HG03064 (cell line): ENCODE results near the gene TRPM7.
"Not testable (repeated sequence)": the region's sequence is repeated elsewhere in the genome, so short reads cannot be mapped to it uniquely, and the experiment has no call there.

Source experiments
- ATAC-seq: cut with Tn5 transposase; IDR thresholded peaks from one replicate; pipeline ENCODE4 v1.9.1; 2021; ENCODE audit warnings: low read depth; ENCODE audit not compliant: unreplicated experiment

Gene TRPM7

GRCh38 chr15:50686469-50687301 is at the start of gene TRPM7:
Gene TRPM7, minus strand, starts transcription at chr15:50686797. Its CDS starts 264 bp downstream, at chr15:50686533.
- ATAC-seq: peak; percentile 71

GRCh38 chr15:50735156-50735555 is 48.6 kb upstream of the TRPM7 start:
- no peak for ATAC-seq

- no peak for ATAC-seq
Observed at GRCh38 chr15:50726315-50726714, 39.7 kb upstream of the TRPM7 start.

GRCh38 chr15:50718700-50719125 is 32.1 kb upstream of the TRPM7 start:
- no peak for ATAC-seq

GRCh38 chr15:50712018-50712417 is 25.4 kb upstream of the TRPM7 start:
- ATAC-seq: no peak

GRCh38 chr15:50710585-50710984 is 24.0 kb upstream of the TRPM7 start:
- ATAC-seq: no peak

- ATAC-seq: no peak
Observed at GRCh38 chr15:50707878-50708427, 21.4 kb upstream of the TRPM7 start.

GRCh38 chr15:50702762-50703334 is 16.3 kb upstream of the TRPM7 start:
- no peak for ATAC-seq

GRCh38 chr15:50698101-50698500 is 11.5 kb upstream of the TRPM7 start:
- no peak for ATAC-seq

GRCh38 chr15:50697109-50697797 is 10.7 kb upstream of the TRPM7 start:
- ATAC-seq: no peak

GRCh38 chr15:50694634-50695165 is 8.1 kb upstream of the TRPM7 start:
- ATAC-seq: not testable (repeated sequence)

GRCh38 chr15:50687302-50687902 is 805 bp upstream of the TRPM7 start:
- no peak for ATAC-seq

GRCh38 chr15:50685976-50686468 is 575 bp downstream of the TRPM7 start:
- ATAC-seq: peak; percentile 62

- ATAC-seq: no peak
Observed at GRCh38 chr15:50685191-50685975, 1.2 kb downstream of the TRPM7 start.

GRCh38 chr15:50681467-50681866 is 5.1 kb downstream of the TRPM7 start:
- ATAC-seq: no peak

GRCh38 chr15:50676799-50677483 is 9.7 kb downstream of the TRPM7 start:
- no peak for ATAC-seq

- no peak for ATAC-seq
Observed at GRCh38 chr15:50675535-50676144, 11.0 kb downstream of the TRPM7 start.

- no peak for ATAC-seq
Observed at GRCh38 chr15:50670115-50670514, 16.5 kb downstream of the TRPM7 start.

- no peak for ATAC-seq
Observed at GRCh38 chr15:50669611-50670010, 17.0 kb downstream of the TRPM7 start.
